GM21367 (cell line): ENCODE data around the gene GPR180.

ENCODE experiments used
- ATAC-seq: cut with Tn5 transposase; IDR thresholded peaks from one replicate; pipeline ENCODE4 v1.9.1; 2021; ENCODE audit not compliant: unreplicated experiment

The GPR180 gene

DNA sequence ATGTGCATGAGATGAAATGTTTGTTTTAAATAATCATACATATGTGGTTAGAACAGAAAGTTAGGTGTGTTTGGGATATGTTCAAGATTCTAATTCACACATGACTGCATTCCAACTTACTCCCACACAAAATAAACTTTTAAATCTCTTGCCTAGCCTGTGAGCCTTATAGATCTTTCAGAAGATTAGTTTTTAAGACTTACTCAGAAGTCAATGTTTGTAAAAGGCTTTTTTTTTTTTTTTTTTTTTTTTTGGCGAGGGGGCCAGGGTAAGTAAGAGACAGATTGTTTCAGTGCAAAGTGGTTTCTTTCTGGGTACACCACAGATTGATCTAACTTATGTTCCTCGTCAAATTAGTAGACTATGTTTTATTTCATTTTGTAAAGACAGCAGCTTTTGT lies 39.1 kb downstream of the GPR180 start:
- ATAC-seq, result no peak

DNA sequence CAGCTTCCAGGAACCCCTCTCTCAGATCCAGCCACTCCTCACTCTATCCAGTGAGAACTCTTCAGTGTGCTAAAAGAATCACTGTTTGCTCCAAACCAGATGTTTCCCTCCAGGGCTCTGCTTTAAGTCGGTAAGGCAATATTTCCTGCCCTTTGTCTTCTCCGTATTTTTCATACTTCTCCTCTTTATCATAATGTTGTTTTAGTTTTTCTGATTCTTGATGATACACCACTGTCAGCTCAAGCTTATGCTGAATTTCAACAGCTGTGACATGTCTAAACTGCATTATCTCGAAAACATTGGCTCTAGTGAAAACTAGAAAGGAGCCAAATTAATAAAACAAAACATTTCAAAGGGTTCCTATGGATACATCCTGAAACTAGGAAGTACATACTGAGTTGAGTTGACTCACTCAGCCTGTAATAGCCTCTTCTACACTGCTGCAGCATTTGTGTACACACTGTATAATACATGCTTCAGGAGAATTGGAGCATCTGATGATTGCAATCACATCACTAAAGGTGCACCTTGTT lies 39.8 kb downstream of the GPR180 start:
- no peak for ATAC-seq

DNA sequence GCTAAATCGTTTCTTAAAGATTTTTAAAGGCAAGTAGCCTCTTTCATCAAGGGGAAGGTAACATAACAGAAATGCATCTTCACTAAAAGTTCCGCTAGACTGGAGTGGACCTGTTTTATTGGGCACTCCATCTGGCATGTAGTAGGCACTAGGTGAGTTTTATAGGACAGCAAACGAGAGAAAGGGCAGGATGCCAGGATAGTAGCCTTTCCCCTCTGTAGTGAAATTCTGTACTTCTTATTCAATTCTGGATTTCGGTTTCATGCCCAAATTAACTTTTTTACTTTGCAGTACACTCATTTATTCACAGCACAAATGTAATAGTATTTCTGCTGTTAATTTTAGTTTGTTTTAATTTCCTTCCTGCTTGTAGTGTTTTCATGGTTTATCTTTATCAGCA lies 45.2 kb downstream of the GPR180 start:
- peak; percentile 74 for ATAC-seq

DNA sequence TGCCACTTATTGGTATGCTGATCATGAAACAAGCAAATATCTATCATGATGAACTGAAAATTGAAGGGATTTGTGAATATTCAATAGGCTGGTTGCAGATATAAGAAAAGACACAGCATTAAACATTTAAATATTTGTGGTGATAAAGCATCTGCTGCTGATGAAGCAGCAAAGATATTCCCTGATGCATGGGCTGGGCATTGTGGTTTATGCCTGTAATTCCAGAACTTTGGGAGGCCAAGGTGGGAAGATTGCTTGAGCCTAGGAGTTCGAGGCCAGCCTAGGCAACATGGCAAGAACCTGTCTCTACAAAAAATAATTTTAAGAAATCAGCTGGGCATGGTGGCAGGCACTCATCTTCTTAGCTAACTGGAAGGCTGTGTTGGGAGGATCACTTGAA lies 54.5 kb downstream of the GPR180 start:
- ATAC-seq, result peak; percentile 6

DNA sequence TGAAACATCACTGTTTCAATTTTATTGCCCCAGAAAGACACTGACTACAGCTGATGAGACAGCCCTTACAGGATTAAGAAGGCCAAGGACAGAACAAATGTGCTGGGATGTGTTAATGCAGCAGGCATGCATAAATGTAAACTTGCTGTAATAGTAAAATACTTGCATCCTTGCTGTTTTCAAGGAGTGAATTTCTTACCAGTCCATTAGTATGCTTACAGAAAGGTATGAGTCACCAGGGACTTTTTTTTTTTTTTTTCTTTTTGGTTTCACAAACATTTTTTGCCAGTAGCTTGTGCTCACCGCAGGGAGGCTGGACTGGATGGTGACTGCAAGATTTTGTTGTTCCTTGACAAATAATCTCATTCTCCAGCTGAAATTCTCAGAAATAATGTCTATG lies 55.1 kb downstream of the GPR180 start:
- peak; percentile 79 for ATAC-seq

DNA sequence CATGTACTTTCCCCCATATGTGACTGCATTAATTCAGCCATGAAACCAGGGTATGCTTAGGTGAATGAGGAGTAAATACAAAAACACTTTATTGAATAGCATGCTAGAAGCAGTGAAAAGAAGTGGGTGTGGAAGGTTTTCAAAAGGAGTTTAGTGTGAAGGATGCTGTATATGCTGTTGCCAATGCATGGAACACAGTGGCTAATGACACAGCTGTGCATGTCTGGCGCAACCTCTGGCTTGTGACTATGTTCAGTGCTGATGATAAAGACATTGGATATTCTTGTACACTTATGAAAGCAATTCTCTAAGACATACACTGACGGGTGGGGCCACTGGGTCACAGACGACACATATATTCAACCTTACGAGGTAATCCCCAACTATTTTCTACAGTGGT lies 55.5 kb downstream of the GPR180 start:
- peak; percentile 25 for ATAC-seq

DNA sequence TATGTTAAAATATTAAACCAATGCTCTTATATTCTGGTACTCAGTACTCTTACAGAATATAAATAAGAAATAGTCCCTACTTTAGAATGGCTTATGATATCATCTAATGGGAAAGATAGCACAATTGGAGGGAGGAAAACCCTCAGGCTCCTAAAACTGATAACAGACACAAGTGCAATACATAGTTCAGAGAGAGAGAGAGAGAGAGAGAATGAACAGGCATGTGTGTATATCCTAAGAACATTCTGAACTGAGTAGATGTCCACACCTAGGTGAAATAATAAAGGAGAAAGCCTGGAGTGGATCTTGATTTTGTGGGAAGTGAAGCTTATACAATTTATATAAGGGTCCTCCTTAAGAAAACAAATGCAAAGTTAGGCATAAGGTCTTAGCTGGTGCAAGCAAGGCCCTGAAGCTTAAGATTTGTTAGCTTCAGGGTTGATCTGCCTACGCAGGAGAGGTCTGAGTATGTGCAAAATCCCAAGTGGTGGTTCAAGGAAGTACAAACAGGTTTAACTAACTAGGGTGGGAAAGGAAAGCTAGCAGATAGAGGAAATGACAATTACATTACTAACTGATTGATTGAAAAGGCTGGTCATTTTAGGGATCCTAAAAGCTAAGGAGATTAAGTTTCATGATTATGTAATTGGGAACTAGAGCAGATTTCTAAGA lies 57.4 kb downstream of the GPR180 start:
- ATAC-seq, result no peak

DNA sequence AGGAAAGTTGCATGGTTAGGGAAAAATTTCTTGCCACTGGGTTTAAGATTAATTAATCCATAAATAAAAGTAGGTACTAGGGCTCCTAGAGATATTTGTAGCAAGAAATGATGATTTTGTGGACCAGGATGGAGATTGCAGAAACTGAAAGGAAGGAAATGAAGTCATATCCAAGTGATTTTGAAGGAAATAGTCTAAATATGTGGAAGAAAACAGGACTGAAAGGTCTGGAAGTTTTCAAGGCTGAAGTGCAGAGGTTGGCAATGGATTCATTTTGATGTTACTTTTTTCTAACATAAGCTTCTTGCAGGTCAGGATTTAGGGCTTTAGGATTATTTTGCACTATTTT lies 57.9 kb downstream of the GPR180 start:
- ATAC-seq, result no peak

DNA sequence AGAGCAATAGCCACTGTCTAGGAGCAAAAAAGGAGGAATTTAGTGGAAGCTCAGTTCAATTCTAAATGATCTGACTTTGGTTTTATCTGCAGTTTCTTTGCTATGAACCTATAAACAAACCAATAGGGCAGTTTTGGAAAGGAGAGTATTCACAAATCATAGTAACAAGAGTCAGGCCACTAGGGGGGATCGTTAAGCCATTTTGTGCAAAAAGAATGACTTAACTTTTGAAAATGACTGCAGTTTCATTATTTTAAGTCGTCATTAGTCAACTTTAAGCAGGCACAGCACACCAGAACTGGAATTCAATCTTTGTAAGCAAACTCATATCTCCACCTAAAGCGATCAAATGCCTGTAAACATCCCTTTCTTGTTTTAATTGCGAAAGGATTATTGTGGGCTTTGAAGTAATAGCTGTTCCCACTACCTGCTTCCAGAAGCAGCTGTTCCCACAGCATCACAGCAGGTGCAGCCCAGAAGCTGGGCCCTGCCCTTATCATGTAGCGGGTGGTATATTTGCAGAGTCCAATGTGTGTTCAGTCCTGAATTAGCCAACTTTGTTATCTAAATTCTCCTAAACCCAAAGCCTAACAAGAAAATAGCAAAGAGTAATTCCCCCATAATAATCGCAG lies 59.2 kb downstream of the GPR180 start:
- ATAC-seq, result no peak

DNA sequence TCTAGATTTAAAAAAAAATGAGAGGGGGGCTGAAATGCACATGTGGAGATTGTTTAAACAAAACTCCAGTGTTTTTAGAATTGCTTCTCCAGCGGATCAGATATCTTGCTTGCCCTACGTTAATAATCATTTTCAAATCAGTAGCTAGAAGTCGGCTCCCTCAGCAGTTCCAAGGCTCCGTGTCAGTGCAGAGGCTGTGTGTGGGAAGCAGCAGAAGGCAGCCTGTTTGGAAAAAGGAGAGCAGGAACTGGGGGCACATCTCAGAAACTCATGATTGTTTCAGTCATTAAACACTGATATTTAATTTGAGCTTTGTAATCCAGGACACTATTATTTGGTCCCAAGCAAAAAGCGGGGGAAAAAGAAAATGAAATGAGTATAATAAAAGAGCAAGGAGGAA lies 59.7 kb downstream of the GPR180 start:
- no peak for ATAC-seq

DNA sequence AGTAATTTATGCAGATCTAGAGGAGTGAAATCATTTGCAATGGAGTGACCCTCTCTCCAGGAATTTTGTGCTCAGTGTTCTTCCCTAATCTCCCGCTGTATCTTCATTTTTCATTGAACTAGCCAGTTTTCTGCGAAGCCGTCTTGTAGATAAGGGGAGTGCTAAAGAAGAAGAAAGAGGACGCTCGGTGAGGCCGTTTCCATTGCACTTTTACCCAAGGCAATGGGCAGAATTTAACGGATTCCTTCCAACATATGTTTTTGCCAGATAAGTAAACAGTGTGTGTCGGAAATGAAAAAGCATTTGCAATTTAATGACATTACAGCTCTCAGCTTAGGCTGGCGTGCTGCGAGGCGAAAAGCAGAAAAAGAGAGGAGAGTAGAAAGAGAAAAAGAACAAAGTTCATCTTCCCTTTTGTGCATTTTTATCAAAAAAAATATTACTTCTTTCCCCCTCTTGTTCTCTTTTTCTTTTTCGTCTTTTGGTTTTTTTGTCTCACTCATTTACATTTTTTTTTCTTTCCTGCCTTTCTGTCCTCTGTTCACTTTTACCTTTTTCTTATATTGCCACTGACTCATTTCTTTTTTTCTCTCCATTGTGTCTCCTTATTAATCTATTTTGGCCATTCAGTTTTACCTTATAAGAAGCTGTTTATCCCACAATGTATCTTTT lies 60.8 kb downstream of the GPR180 start:
- no peak for ATAC-seq

DNA sequence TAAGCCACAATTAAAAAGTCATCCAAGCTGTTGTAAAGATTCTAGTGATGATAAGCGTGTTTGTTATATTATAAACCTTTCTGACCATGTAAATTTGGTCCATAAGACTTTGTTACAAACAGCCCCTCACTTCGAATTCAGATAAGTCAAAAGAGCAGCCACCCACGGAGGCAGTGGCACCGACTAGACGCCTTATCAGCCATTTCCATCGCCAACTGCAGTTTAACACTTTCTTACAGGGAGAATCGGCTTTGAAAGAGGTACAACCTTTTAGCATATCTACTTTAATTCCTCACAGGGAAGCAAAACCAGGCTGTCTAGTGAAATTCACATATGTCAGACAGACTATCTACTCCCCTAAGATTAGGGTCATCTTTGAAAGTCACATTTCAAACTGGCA lies 63.2 kb downstream of the GPR180 start:
- no peak for ATAC-seq

DNA sequence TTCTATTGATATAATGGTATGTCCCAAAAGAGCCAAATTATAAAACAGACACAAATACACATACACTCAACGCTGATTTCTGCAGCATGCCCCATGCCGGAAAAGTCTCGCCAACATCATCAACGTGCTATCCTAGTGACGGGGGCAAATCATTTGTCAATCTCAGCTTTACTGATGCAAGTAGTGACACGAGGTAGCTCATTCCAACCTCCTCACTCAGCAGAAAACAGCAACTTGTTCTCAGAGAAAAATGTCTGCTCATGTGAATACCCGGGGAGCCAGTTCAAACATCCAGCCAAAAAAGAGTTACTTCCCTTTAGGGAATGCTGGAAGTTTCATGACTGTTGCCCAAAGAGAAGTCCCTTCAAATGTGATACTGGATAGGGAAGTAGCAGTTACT lies 64.4 kb downstream of the GPR180 start:
- ATAC-seq, result no peak

DNA sequence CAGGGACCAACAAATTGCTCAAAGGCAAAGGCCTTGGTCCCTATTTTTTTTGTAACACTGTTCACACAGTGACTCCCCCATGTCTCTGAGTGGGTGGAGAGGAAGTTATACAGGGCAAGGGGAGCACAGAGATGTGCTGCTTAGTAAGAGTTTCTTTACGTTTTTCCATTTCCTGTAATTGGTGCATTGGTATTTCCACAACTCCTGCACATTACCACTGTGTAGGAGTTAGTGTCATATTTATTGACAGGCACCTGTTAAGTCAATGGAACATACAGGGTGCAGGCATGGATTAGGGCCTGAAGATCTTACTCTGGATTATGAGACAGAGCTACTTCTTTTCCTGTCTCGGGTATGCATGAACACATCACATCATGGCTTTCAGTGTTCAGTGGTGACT lies 65.5 kb downstream of the GPR180 start:
- ATAC-seq, result no peak

DNA sequence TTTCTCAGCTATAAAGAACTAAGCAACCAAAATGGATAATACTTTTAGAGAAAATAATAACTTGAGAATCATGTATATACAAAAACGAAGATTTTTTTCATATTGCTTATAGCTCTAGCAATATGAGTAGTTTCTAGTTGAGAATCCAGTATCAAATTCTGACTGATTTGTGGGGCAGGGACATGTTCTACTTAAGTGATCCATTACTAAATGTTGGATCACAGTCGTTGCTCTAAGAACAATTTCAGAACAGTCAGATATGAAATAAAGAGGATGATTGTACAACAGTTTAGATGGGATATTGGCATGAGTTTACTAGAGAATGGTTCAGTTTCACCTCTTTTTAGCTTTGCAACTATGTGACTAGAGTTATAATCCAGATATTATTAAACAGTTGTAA lies 70.7 kb downstream of the GPR180 start:
- ATAC-seq, result no peak

DNA sequence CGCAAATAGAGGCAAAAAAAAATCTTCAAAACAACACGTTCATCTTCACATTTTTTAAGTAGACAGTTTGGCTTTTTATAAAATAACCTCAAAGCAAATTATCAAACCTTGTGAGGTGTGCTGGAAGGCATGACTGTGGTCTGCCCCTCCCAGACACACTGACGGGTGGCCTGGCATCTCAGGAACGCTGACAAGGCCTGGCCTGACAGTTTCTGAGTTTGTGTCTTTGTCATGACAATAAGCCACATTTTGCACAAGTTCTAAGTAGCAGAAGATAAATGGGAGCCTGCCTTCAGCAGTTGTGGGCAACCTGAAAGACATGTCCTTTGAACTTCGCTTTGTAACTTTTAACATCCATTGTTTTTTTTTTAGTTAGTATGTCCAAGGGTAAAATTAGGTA lies 72.2 kb downstream of the GPR180 start:
- no peak for ATAC-seq

DNA sequence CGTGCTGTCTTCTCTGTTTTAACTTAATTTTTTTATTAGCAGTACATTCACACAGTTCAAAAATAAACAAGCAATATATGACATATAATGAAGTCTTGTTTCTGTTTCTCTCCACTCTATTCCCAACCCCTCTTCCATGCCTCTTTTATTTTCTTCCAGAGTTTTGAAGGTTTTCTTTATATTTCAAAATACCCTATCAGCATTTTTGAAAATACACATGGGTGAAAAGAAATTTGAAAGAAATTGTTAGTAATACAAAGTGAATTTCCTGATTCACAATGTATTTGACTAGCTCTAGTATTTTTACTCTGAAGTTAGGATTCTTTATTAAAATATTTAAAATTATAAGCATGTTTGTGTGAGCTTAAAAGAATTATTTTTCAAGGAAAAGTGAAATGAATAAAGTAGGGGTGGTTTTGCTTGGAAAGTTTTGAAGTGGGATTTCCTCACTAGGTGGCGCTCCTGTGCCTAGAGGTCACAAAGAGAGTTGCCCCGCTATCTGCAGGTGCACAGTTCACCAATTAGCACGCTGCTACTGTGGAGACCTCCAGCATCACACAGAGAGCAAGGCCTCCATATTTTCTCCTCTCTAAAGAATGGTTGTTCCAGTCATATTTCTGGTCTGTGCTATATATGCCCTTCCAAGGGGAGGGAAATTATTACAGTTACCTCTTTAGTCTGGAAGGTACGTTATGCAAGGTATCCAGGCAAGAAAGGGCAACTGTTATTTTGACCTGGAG lies 73.1 kb downstream of the GPR180 start:
- ATAC-seq, result peak; percentile 74

DNA sequence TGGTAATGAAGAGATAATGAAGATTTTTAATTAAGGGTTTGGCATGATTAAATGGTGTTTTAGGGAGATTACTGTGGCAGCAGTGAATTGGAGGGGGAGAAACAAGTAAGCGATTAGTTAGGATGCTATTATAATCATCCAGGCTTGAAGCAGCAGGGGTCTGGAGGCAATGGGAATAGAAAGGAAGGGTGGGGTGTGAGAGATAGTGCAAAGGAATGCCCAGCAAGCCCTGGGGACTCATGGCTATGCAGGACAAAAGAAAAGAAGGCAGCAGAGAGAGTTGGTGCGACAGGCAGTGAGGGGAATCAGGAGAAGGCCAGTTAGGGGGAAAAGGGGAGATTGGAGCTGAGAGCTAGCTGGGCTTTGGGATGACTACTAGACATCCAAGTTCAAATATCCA lies 76.1 kb downstream of the GPR180 start:
- ATAC-seq, result no peak

DNA sequence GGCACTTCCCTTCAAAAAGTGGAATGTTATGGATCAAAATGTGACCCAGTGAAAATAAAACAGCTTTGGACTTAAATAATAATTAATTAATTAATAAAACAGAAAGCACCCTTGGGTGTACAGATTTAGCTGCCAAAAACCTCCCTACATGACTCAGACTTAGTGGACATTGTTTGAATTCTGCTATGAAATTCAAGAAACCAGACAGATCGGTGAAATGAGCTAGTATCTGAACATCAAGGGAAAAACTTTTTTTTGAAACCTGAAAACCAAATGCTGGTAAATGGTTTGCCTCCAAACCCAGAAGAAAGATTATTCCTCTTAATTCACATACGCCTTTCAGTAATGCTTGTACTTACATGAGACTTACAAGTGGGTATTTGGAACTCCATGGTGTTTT lies 77.2 kb downstream of the GPR180 start:
- ATAC-seq, result no peak

DNA sequence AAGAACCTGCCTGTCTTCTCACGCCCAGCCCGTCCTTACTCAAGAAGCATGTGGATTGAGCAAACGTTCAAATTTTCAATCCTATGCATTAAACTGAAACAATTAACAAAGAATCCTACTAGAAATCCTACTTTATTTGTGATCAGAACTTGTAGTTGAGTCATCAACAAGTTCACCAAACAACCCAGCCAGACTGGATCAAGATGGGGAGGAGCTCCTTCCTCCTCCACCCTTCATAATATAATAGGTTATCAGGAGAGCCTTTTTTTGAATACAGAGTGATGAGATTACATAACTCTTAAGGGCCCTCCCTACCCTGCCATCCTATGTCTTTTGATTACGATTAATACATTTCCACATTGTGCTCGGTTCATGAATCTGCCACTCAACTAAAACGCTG lies 78.0 kb downstream of the GPR180 start:
- ATAC-seq, result no peak

DNA sequence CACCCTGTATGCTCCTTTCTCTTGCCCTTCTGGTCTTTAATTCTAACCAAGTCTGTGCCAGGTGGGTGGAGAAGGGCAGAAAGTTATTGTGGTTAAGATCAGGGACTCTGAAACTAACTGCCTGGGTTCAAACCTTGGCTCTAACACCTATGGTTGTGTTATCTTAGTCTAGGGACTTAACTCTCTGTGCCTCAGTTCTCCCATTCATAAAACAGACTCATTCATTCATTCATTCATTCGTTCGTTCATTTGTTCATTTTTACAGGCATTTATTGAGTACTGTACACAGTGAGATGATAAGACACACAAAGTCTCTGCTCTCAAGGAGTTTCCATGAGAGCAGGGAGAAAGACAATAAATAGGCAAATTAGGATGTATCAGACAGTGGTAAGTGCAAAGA lies 80.6 kb downstream of the GPR180 start:
- ATAC-seq, result no peak

DNA sequence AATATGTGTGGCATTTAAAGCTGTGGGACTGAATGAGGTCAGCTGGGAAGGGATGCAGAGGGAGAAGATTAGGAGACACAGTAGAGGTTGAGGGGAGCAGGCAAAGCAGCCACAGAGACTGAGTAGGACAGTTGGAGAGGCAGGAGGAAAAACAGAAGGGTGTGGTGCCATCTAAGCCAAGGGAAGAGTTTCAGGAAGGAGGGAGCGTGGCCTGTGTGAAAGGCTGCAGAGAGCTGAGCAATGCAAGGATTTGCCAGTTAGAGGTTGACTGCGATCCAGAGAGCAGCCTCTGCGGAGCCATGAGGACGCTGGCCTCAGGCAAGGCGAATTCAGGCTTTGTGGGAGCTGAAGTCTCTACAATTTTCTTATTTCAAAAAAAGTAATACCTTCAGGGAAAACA lies 81.8 kb downstream of the GPR180 start:
- ATAC-seq, result no peak
